Panc1 (cell line): Measurements from ENCODE around the gene SYNM. TPM values are rescaled to one million over a fixed set of nuclear protein-coding genes. Genes with fewer than 3 reads are reported as not detected.

Experiments
- ATAC-seq: fragments of 200-7000 bp; cut with Tn5 transposase; 2 replicates; pipeline ENCODE4 v1.9.1; 2020; ENCODE audit warnings: mild to moderate bottlenecking, moderate library complexity
- BruUV-seq: library from RNA; stranded (reverse); fragments of 400-500 nt; replicated peaks from 2 replicates; lab custom pipeline; 2021; lab: Mats Ljungman, UMichigan
- CTCF ChIA-PET: fragments of 300-600 bp; sonication (Branson Sonifier 250); formaldehyde crosslinking; loops from one replicate; lab custom pipeline; 2022; ENCODE audit warnings: antibody characterized with exemption; lab: Charles Lee
- POLR2A ChIA-PET: fragments of 300-600 bp; sonication (Branson Sonifier 250); formaldehyde crosslinking; loops from one replicate; lab custom pipeline; 2022; ENCODE audit warnings: antibody characterized with exemption; lab: Charles Lee
- DNase-seq: peaks from one replicate; pipeline ENCODE4 v3.0.0-alpha.2; 2010; ENCODE audit warnings: low read depth, low spot score
- H3K27ac ChIP-seq: 2 replicates; pipeline ENCODE4 v1.5.1; 2011; ENCODE audit warnings: mild to moderate bottlenecking, low read length, inconsistent platforms
- H3K27me3 ChIP-seq: fragments of 200-500 bp; sonication (Bioruptor generic); 2 replicates; pipeline ENCODE4 v1.6.0; 2014; ENCODE audit warnings: low read length, inconsistent platforms; ENCODE audit not compliant: control insufficient read depth, insufficient read depth
- H3K36me3 ChIP-seq: fragments of 200-500 bp; sonication (Bioruptor generic); 2 replicates; pipeline ENCODE4 v1.5.1; 2014; ENCODE audit warnings: inconsistent platforms, mild to moderate bottlenecking, low read length, moderate library complexity; ENCODE audit not compliant: control insufficient read depth, insufficient read depth
- H3K4me1 ChIP-seq: 2 replicates; pipeline ENCODE4 v1.5.1; 2011; ENCODE audit warnings: inconsistent platforms, mild to moderate bottlenecking, low read length, moderate library complexity; ENCODE audit not compliant: control insufficient read depth, insufficient read depth
- H3K4me3 ChIP-seq, 2 experiments: 2 replicates each; pipeline ENCODE4 v1.5.1; 2011 to 2012; ENCODE audit warnings: low read depth in 2 of 2, low read length in 2 of 2, mild to moderate bottlenecking in 2 of 2, inconsistent platforms in 1 of 2, moderate library complexity in 1 of 2
- H3K9me3 ChIP-seq: fragments of 200-500 bp; sonication (Bioruptor generic); 2 replicates; pipeline ENCODE4 v1.5.1; 2014; ENCODE audit warnings: low read depth, mild to moderate bottlenecking, inconsistent platforms, low read length, moderate library complexity; ENCODE audit not compliant: control insufficient read depth, insufficient read depth
- POLR2AphosphoS5 ChIP-seq: IDR thresholded peaks from 2 replicates; pipeline ENCODE4 v1.6.1; 2012; ENCODE audit warnings: mild to moderate bottlenecking, low read depth, low read length, moderate library complexity
- SIN3A ChIP-seq: IDR thresholded peaks from 2 replicates; pipeline ENCODE4 v1.6.1; 2012; ENCODE audit warnings: low read depth, mild to moderate bottlenecking, low read length, moderate library complexity, borderline replicate concordance; ENCODE audit not compliant: insufficient read depth
- TCF7L2 ChIP-seq: IDR thresholded peaks from 2 replicates; pipeline ENCODE4 v1.6.1; 2011; ENCODE audit warnings: mild to moderate bottlenecking, low read depth, low read length, inconsistent platforms
- in situ Hi-C: cut with HindIII; loops from 2 replicates; pipeline ENCODE4 v1.10.0; 2016; ENCODE audit warnings: low sequenced_read_pairs, low pct_unique_long_range_greater_than_20kb
- intact Hi-C: fragments of 100-400 bp; cut with micrococcal nuclease; formaldehyde crosslinking; loops from one replicate; pipeline ENCODE4 v1.10.0; 2022; ENCODE audit not compliant: unreplicated experiment
- total RNA-seq: library from RNA; stranded (reverse); gene quantifications from one replicate; pipeline ENCODE4 v1.2.1, GENCODE V29; 2021; ENCODE audit not compliant: unreplicated experiment
- TF ChIP-seq, protein P1 (sequence below): fragments of 450-650 bp; IDR thresholded peaks from 2 replicates; pipeline ENCODE4 v1.5.1; 2017; ENCODE audit warnings: mild to moderate bottlenecking
- TF ChIP-seq, protein P2 (sequence below), 2 experiments: IDR thresholded peaks; 2 replicates each; pipeline ENCODE4 v1.6.1; 2011 to 2012; ENCODE audit warnings: low read depth in 2 of 2, control low read depth in 1 of 2, low read length in 1 of 2, mild to moderate bottlenecking in 1 of 2, moderate library complexity in 1 of 2; ENCODE audit not compliant: insufficient read depth in 1 of 2

The SYNM gene
- total RNA-seq, 1 experiment from 2014 or later = 38.9 TPM

DNA sequence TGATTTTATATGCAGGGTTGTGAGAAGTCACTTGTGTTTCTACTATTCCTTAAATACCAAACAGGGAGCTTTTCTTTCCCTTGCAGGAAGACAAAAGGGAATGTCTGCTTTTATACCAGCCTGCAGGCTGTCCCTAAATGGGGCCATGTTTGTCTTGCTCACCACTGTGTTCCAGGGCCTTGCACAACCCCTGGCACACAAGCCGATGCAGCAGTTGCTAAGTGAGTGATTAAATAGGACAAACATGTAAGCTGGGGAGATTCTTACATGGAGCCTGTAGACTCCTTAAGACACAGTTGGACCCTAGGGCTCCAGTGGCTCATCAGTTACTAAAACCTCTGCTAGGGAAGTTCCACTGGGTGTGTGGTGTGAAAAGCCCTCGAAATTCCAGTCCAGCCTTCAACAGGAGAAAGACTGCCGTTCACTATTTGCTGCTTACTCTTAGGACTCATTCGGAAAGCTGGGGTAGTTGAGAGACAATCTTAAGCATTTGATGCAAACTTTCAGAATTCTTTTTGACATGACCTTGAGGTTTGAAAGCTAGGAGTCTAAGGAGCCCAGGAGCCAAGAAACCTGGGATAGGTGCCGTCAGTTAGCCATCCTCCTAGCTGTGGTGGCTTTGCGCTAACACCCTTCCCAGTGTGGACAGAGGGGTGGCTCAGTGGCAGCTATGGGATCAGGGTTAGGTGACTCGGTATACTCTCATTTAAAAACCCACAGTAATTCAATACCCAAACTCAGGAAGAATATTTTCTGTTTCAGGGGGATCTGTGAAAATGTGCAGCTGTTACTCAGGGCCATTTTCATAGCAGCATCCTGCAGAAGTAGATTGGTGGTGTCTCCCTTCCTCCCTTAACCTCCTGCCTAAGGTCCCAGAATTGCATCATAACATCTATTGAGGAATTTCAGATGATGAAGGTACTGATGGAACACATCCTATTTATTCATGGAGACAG is 39.1 kb downstream of the SYNM start:
- Histone ChIP-seq H3K27ac (no peak overlapping the region), H3K9me3 (no peaks in the 10 kb centered on the region), H3K4me1 (no peaks in the 10 kb centered on the region), H3K27me3 (no peaks in the 10 kb centered on the region), H3K36me3 (no peaks in the 10 kb centered on the region), H3K4me3 (no peak overlapping the region)
- ChIA-PET CTCF (no interaction called here), POLR2A (interaction anchor here (0.5 kb wide), 1 partner anchor 30 kb away, joined by 8 read pairs; no protein-coding TSS in a partner anchor)
- BruUV-seq = no TSS peak
- DNase-seq (no peak), ATAC-seq (no peak; the same call in 1 of the 2 replicates)
- TF ChIP-seq, protein P1, sequence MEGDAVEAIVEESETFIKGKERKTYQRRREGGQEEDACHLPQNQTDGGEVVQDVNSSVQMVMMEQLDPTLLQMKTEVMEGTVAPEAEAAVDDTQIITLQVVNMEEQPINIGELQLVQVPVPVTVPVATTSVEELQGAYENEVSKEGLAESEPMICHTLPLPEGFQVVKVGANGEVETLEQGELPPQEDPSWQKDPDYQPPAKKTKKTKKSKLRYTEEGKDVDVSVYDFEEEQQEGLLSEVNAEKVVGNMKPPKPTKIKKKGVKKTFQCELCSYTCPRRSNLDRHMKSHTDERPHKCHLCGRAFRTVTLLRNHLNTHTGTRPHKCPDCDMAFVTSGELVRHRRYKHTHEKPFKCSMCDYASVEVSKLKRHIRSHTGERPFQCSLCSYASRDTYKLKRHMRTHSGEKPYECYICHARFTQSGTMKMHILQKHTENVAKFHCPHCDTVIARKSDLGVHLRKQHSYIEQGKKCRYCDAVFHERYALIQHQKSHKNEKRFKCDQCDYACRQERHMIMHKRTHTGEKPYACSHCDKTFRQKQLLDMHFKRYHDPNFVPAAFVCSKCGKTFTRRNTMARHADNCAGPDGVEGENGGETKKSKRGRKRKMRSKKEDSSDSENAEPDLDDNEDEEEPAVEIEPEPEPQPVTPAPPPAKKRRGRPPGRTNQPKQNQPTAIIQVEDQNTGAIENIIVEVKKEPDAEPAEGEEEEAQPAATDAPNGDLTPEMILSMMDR = no peak
- TF ChIP-seq TCF7L2 = no peak
- TF ChIP-seq, protein P2, sequence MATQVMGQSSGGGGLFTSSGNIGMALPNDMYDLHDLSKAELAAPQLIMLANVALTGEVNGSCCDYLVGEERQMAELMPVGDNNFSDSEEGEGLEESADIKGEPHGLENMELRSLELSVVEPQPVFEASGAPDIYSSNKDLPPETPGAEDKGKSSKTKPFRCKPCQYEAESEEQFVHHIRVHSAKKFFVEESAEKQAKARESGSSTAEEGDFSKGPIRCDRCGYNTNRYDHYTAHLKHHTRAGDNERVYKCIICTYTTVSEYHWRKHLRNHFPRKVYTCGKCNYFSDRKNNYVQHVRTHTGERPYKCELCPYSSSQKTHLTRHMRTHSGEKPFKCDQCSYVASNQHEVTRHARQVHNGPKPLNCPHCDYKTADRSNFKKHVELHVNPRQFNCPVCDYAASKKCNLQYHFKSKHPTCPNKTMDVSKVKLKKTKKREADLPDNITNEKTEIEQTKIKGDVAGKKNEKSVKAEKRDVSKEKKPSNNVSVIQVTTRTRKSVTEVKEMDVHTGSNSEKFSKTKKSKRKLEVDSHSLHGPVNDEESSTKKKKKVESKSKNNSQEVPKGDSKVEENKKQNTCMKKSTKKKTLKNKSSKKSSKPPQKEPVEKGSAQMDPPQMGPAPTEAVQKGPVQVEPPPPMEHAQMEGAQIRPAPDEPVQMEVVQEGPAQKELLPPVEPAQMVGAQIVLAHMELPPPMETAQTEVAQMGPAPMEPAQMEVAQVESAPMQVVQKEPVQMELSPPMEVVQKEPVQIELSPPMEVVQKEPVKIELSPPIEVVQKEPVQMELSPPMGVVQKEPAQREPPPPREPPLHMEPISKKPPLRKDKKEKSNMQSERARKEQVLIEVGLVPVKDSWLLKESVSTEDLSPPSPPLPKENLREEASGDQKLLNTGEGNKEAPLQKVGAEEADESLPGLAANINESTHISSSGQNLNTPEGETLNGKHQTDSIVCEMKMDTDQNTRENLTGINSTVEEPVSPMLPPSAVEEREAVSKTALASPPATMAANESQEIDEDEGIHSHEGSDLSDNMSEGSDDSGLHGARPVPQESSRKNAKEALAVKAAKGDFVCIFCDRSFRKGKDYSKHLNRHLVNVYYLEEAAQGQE (IDR thresholded peaks at IDR 0.05; ENCODE audit: insufficient read depth in 1 of 2, low read depth in 2 of 2, low read length in 1 of 2) = no peak
- TF ChIP-seq SIN3A = no peak
- TF ChIP-seq POLR2AphosphoS5 = no peak
- in situ Hi-C loops = no loop called here
- intact Hi-C loops = no loop called here

DNA sequence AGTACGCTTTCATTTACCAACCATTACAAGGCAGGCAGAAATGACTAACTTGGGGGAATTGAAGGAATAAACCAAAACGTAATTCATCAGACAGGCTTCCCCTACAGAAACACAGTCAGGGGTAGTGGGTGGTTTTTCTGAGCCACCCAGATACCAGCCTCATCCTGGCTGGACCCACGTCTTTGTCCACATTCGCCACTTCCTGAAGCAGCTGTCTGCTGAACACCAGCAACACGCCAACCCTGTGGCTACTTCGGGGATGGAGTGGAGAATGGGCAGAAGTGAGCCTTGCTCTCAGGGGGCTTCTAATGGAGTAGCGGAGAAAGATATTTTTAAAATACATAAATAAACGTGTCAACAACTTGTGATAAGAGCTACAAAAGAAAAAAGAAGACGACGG is 40.1 kb downstream of the SYNM start:
- no peaks in the 10 kb centered on the region for H3K9me3 ChIP-seq
- POLR2A ChIA-PET = no interaction called here
- no peaks in the 10 kb centered on the region for H3K27me3 ChIP-seq
- H3K4me3 ChIP-seq = no peak overlapping the region
- DNase-seq (no peak), ATAC-seq (no peak)
- TF ChIP-seq, protein P1 = no peak
- TF ChIP-seq POLR2AphosphoS5 (no peak), SIN3A (no peak), TCF7L2 (no peak)
- TF ChIP-seq, protein P2 (IDR thresholded peaks at IDR 0.05; ENCODE audit: insufficient read depth in 1 of 2, low read depth in 2 of 2, low read length in 1 of 2) = no peak
- H3K27ac ChIP-seq = no peak overlapping the region
- intact Hi-C loops (no loop called here), in situ Hi-C loops (no loop called here)
- H3K36me3 ChIP-seq = no peaks in the 10 kb centered on the region
- no TSS peak for BruUV-seq
- CTCF ChIA-PET = no interaction called here
- H3K4me1 ChIP-seq = no peaks in the 10 kb centered on the region
